Esophagus squamous epithelium (tissue), 4 donors: Measurements from ENCODE around the gene C21orf91.

Source experiments
- POLR2A ChIP-seq, 4 donors: fragments of 450-650 bp; IDR thresholded peaks; one replicate each; pipeline ENCODE4 v1.6.1; 2017; ENCODE audit warnings: antibody characterized with exemption in 4 of 4, mild to moderate bottlenecking in 4 of 4, moderate library complexity in 3 of 4
- TF ChIP-seq, protein P1 (sequence below), 6 experiments: fragments of 450-650 bp in 4 of 6; fragments of 200-600 bp in 2 of 6; sonication (generic) in 2 of 6; IDR thresholded peaks; one replicate each; pipeline ENCODE4 v1.5.1; 2016 to 2019; ENCODE audit warnings: antibody characterized with exemption in 6 of 6, mild to moderate bottlenecking in 4 of 6, moderate library complexity in 4 of 6

DNA sequence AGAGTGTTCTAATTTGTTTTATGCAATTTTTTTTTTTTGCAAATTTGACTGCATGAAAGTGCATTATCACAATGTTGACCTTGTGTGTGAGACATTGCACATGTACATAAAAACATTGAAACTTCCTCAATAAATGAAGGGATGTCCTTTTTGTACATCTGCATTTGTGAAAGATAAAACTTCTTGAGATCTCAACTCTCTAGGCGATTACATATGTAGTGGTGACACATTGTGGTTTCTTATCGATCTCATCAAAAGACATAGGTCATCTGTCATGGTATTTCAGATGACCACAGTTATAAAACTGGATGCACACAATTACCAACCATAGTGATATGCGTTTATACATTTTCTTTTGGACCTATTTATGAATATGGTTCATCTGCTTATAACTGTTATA, 35.6 kb upstream of the C21orf91 start:
- TF ChIP-seq, protein P1, sequence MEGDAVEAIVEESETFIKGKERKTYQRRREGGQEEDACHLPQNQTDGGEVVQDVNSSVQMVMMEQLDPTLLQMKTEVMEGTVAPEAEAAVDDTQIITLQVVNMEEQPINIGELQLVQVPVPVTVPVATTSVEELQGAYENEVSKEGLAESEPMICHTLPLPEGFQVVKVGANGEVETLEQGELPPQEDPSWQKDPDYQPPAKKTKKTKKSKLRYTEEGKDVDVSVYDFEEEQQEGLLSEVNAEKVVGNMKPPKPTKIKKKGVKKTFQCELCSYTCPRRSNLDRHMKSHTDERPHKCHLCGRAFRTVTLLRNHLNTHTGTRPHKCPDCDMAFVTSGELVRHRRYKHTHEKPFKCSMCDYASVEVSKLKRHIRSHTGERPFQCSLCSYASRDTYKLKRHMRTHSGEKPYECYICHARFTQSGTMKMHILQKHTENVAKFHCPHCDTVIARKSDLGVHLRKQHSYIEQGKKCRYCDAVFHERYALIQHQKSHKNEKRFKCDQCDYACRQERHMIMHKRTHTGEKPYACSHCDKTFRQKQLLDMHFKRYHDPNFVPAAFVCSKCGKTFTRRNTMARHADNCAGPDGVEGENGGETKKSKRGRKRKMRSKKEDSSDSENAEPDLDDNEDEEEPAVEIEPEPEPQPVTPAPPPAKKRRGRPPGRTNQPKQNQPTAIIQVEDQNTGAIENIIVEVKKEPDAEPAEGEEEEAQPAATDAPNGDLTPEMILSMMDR (IDR thresholded peaks at IDR 0.05): no peak
- TF ChIP-seq POLR2A (IDR thresholded peaks at IDR 0.05): no peak
